Panc1 (cell line): Measurements from ENCODE around the gene GPS1. TPM values are rescaled to one million over a fixed set of nuclear protein-coding genes. Genes with fewer than 3 reads are reported as not detected.

Experiments used
- ATAC-seq: fragments of 200-7000 bp; cut with Tn5 transposase; 2 replicates; pipeline ENCODE4 v1.9.1; 2020; ENCODE audit warnings: mild to moderate bottlenecking, moderate library complexity
- BruUV-seq: library from RNA; stranded (reverse); fragments of 400-500 nt; replicated peaks from 2 replicates; lab custom pipeline; 2021; lab: Mats Ljungman, UMichigan
- CTCF ChIA-PET: fragments of 300-600 bp; sonication (Branson Sonifier 250); formaldehyde crosslinking; loops from one replicate; lab custom pipeline; 2022; ENCODE audit warnings: antibody characterized with exemption; lab: Charles Lee
- POLR2A ChIA-PET: fragments of 300-600 bp; sonication (Branson Sonifier 250); formaldehyde crosslinking; loops from one replicate; lab custom pipeline; 2022; ENCODE audit warnings: antibody characterized with exemption; lab: Charles Lee
- DNase-seq: peaks from one replicate; pipeline ENCODE4 v3.0.0-alpha.2; 2010; ENCODE audit warnings: low read depth, low spot score
- H3K27ac ChIP-seq: 2 replicates; pipeline ENCODE4 v1.5.1; 2011; ENCODE audit warnings: mild to moderate bottlenecking, low read length, inconsistent platforms
- H3K27me3 ChIP-seq: fragments of 200-500 bp; sonication (Bioruptor generic); 2 replicates; pipeline ENCODE4 v1.6.0; 2014; ENCODE audit warnings: low read length, inconsistent platforms; ENCODE audit not compliant: control insufficient read depth, insufficient read depth
- H3K36me3 ChIP-seq: fragments of 200-500 bp; sonication (Bioruptor generic); 2 replicates; pipeline ENCODE4 v1.5.1; 2014; ENCODE audit warnings: inconsistent platforms, mild to moderate bottlenecking, low read length, moderate library complexity; ENCODE audit not compliant: control insufficient read depth, insufficient read depth
- H3K4me1 ChIP-seq: 2 replicates; pipeline ENCODE4 v1.5.1; 2011; ENCODE audit warnings: inconsistent platforms, mild to moderate bottlenecking, low read length, moderate library complexity; ENCODE audit not compliant: control insufficient read depth, insufficient read depth
- H3K4me3 ChIP-seq, 2 experiments: 2 replicates each; pipeline ENCODE4 v1.5.1; 2011 to 2012; ENCODE audit warnings: low read depth in 2 of 2, low read length in 2 of 2, mild to moderate bottlenecking in 2 of 2, inconsistent platforms in 1 of 2, moderate library complexity in 1 of 2
- H3K9me3 ChIP-seq: fragments of 200-500 bp; sonication (Bioruptor generic); 2 replicates; pipeline ENCODE4 v1.5.1; 2014; ENCODE audit warnings: low read depth, mild to moderate bottlenecking, inconsistent platforms, low read length, moderate library complexity; ENCODE audit not compliant: control insufficient read depth, insufficient read depth
- POLR2AphosphoS5 ChIP-seq: IDR thresholded peaks from 2 replicates; pipeline ENCODE4 v1.6.1; 2012; ENCODE audit warnings: mild to moderate bottlenecking, low read depth, low read length, moderate library complexity
- SIN3A ChIP-seq: IDR thresholded peaks from 2 replicates; pipeline ENCODE4 v1.6.1; 2012; ENCODE audit warnings: low read depth, mild to moderate bottlenecking, low read length, moderate library complexity, borderline replicate concordance; ENCODE audit not compliant: insufficient read depth
- TCF7L2 ChIP-seq: IDR thresholded peaks from 2 replicates; pipeline ENCODE4 v1.6.1; 2011; ENCODE audit warnings: mild to moderate bottlenecking, low read depth, low read length, inconsistent platforms
- in situ Hi-C: cut with HindIII; loops from 2 replicates; pipeline ENCODE4 v1.10.0; 2016; ENCODE audit warnings: low sequenced_read_pairs, low pct_unique_long_range_greater_than_20kb
- intact Hi-C: fragments of 100-400 bp; cut with micrococcal nuclease; formaldehyde crosslinking; loops from one replicate; pipeline ENCODE4 v1.10.0; 2022; ENCODE audit not compliant: unreplicated experiment
- total RNA-seq: library from RNA; stranded (reverse); gene quantifications from one replicate; pipeline ENCODE4 v1.2.1, GENCODE V29; 2021; ENCODE audit not compliant: unreplicated experiment
- TF ChIP-seq, protein P1 (sequence below): fragments of 450-650 bp; IDR thresholded peaks from 2 replicates; pipeline ENCODE4 v1.5.1; 2017; ENCODE audit warnings: mild to moderate bottlenecking
- TF ChIP-seq, protein P2 (sequence below), 2 experiments: IDR thresholded peaks; 2 replicates each; pipeline ENCODE4 v1.6.1; 2011 to 2012; ENCODE audit warnings: low read depth in 2 of 2, control low read depth in 1 of 2, low read length in 1 of 2, mild to moderate bottlenecking in 1 of 2, moderate library complexity in 1 of 2; ENCODE audit not compliant: insufficient read depth in 1 of 2

GPS1 gene
- total RNA-seq, 1 experiment from 2014 or later: 175 TPM

DNA sequence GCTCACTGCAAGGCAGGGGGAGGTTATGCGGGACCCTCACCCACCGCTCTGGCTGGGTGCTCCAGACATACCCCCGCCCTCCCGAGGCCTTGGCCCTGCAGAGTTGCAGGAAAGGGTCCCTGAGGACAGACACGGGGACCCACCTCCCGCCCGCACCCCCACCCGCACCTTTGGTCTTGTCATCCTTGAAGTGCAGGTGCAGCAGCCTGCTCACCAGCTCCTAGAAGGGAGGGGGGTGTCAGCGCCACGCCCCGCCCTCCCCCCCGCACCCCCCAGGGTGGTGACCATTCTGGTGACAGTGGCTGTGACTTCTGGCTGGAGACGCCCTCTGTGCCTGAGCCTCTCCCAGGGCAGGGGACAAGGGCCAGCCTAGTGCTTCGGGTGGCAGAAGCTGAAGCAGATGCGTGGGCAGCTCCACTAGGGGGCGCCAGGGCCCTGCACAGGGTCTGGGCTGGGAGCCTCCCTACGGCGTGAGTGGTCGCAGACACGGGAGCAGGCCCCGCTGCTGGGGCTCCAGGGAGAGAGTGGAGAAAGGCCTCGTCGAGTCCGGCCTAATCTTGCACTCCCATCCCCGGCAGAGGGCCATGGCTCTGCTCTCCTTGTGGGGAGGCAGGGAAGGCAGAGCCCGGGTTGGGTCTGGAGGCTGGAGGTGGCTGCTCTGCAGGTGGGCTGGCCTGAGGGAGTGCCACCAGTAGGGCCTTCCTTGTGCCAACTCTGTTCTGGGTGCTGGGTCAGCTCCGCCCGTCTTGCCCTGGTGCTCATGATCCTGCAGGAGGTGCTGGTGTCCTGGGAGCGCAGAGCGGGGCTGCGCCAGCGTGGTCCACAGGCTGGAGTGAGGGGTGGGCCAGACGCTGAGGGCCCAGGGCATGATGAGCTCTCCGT, 31.8 kb upstream of the GPS1 start:
- Histone ChIP-seq H3K9me3 (no peaks in the 10 kb centered on the region), H3K27me3 (no peaks in the 10 kb centered on the region), H3K4me3 (no peak overlapping the region), H3K36me3 (no peaks in the 10 kb centered on the region; the same call in 1 of the 2 replicates), H3K4me1 (peaks cover 38% of the 10 kb centered on the region), H3K27ac (no peak overlapping the region)
- ATAC-seq (no peak), DNase-seq (no peak)
- POLR2A ChIA-PET: interaction anchor here (0.5 to 0.7 kb wide), 2 partner anchors 35 to 150 kb away, joined by 3 to 4 read pairs; no protein-coding TSS in a partner anchor
- CTCF ChIA-PET: interaction anchor here (0.5 to 5.3 kb wide), 7 partner anchors 18 to 123 kb away, joined by 3 to 37 read pairs (median 5); partner anchors contain the start of genes DCXR and NOTUM
- intact Hi-C loops: loop anchor here (2.0 to 10.0 kb wide), 2 partner anchors 57 to 155 kb away; partner anchors contain the start of gene P4HB
- BruUV-seq: no TSS peak
- in situ Hi-C loops: no loop called here
- TF ChIP-seq POLR2AphosphoS5: no peak; the same call in 1 of the 2 replicates
- TF ChIP-seq, protein P1, sequence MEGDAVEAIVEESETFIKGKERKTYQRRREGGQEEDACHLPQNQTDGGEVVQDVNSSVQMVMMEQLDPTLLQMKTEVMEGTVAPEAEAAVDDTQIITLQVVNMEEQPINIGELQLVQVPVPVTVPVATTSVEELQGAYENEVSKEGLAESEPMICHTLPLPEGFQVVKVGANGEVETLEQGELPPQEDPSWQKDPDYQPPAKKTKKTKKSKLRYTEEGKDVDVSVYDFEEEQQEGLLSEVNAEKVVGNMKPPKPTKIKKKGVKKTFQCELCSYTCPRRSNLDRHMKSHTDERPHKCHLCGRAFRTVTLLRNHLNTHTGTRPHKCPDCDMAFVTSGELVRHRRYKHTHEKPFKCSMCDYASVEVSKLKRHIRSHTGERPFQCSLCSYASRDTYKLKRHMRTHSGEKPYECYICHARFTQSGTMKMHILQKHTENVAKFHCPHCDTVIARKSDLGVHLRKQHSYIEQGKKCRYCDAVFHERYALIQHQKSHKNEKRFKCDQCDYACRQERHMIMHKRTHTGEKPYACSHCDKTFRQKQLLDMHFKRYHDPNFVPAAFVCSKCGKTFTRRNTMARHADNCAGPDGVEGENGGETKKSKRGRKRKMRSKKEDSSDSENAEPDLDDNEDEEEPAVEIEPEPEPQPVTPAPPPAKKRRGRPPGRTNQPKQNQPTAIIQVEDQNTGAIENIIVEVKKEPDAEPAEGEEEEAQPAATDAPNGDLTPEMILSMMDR: peak; percentile 98

DNA sequence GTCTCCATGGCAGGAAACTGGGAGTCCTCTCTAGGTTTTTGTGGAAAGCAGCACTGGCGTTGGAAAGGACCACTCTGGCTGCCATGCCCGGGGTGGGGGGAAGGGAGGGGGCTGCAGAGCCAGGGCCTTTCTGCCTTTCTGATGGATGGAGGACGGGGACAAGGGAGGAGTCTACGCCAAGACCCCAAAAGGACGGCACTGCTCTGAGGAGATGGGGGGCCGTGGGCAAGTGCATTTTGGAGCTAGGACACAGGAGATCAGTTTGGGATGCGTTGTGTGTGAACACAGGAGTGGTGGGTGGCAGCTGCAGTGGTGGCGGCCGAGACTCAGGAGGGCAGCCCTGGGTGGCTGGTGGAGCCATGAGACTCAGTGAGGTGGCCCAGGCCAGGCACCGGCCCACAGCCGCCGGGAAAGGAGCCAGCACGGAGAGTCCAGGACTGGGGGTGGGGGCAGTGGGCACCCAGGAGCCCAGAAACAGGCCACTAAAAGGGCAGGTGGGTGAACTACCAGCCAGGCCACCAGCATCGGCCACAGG, 31.1 kb upstream of the GPS1 start:
- CTCF ChIA-PET: interaction anchor here (0.6 to 5.3 kb wide), 6 partner anchors 10 to 127 kb away, joined by 3 to 37 read pairs (median 10); partner anchors contain the start of gene NOTUM
- intact Hi-C loops: loop anchor here (2.0 to 10.0 kb wide), 2 partner anchors 58 to 156 kb away; partner anchors contain the start of gene P4HB

More for the DNA sequence above, 31.1 kb upstream of the GPS1 start:
- peak overlapping the region in 1 of 2 experiments; percentile 74; a peak in 1 of 4 replicates for H3K4me3 ChIP-seq
- H3K27me3 ChIP-seq: no peaks in the 10 kb centered on the region
- H3K9me3 ChIP-seq: no peaks in the 10 kb centered on the region
- H3K27ac ChIP-seq: no peak overlapping the region
- BruUV-seq: no TSS peak
- peaks cover 38% of the 10 kb centered on the region for H3K4me1 ChIP-seq
- no peaks in the 10 kb centered on the region; the same call in 1 of the 2 replicates for H3K36me3 ChIP-seq
- TF ChIP-seq, protein P2, sequence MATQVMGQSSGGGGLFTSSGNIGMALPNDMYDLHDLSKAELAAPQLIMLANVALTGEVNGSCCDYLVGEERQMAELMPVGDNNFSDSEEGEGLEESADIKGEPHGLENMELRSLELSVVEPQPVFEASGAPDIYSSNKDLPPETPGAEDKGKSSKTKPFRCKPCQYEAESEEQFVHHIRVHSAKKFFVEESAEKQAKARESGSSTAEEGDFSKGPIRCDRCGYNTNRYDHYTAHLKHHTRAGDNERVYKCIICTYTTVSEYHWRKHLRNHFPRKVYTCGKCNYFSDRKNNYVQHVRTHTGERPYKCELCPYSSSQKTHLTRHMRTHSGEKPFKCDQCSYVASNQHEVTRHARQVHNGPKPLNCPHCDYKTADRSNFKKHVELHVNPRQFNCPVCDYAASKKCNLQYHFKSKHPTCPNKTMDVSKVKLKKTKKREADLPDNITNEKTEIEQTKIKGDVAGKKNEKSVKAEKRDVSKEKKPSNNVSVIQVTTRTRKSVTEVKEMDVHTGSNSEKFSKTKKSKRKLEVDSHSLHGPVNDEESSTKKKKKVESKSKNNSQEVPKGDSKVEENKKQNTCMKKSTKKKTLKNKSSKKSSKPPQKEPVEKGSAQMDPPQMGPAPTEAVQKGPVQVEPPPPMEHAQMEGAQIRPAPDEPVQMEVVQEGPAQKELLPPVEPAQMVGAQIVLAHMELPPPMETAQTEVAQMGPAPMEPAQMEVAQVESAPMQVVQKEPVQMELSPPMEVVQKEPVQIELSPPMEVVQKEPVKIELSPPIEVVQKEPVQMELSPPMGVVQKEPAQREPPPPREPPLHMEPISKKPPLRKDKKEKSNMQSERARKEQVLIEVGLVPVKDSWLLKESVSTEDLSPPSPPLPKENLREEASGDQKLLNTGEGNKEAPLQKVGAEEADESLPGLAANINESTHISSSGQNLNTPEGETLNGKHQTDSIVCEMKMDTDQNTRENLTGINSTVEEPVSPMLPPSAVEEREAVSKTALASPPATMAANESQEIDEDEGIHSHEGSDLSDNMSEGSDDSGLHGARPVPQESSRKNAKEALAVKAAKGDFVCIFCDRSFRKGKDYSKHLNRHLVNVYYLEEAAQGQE (IDR thresholded peaks at IDR 0.05; ENCODE audit: insufficient read depth in 1 of 2, low read depth in 2 of 2, low read length in 1 of 2): no peak
- TF ChIP-seq POLR2AphosphoS5 (no peak), TCF7L2 (no peak), SIN3A (no peak)
- TF ChIP-seq, protein P1: no peak
- in situ Hi-C loops: no loop called here
- DNase-seq (no peak), ATAC-seq (no peak)
- POLR2A ChIA-PET: no interaction called here
